Common myeloid progenitor, CD34-positive (primary cell): ENCODE results near the gene MORN1.
"Not testable (repeated sequence)": the region's sequence is repeated elsewhere in the genome, so short reads cannot be mapped to it uniquely, and the experiment has no call there.

Source experiments
- CTCF ChIA-PET: fragments of 350-600 bp; sonication (Branson Sonifier 250); formaldehyde crosslinking; loops from one replicate; lab custom pipeline; 2021; ENCODE audit warnings: antibody characterized with exemption; lab: Charles Lee
- POLR2A ChIA-PET: fragments of 350-600 bp; sonication (Branson Sonifier 250); formaldehyde crosslinking; loops from one replicate; lab custom pipeline; 2021; ENCODE audit warnings: antibody characterized with exemption; lab: Charles Lee
- DNase-seq, 3 donors: peaks; one replicate each; pipeline versions ENCODE4 v3.0.0 to v3.0.0-alpha.2; 2013
- H3K27ac ChIP-seq, 2 experiments: 1 replicate in 1 of 2; 2 replicates in 1 of 2; pipeline ENCODE4 v1.7.0; 2013; ENCODE audit warnings: inconsistent platforms in 2 of 2, low read length in 2 of 2, mild to moderate bottlenecking in 2 of 2, low read depth in 1 of 2, moderate library complexity in 1 of 2; ENCODE audit not compliant: severe bottlenecking in 2 of 2, insufficient read depth in 1 of 2, poor library complexity in 1 of 2
- H3K27me3 ChIP-seq, 5 experiments: replicated peaks in 2 of 5; 1 replicate in 3 of 5; 2 replicates in 2 of 5; pipeline versions ENCODE4 v1.6.1 to v1.7.0; 2013; ENCODE audit warnings: low read length in 4 of 5, mild to moderate bottlenecking in 2 of 5, moderate library complexity in 2 of 5, inconsistent platforms in 1 of 5; ENCODE audit not compliant: insufficient read depth in 5 of 5, control insufficient read depth in 4 of 5
- H3K36me3 ChIP-seq, 4 experiments: 1 replicate in 2 of 4; 2 replicates in 2 of 4; pipeline versions ENCODE4 v1.6.1 to v1.7.0; 2013; ENCODE audit warnings: low read length in 3 of 4, control low read depth in 1 of 4, mild to moderate bottlenecking in 1 of 4; ENCODE audit not compliant: control insufficient read depth in 4 of 4, insufficient read depth in 4 of 4
- H3K4me1 ChIP-seq, 4 experiments: 1 replicate in 3 of 4; 2 replicates in 1 of 4; pipeline versions ENCODE4 v1.6.1 to v1.7.1; 2013; ENCODE audit warnings: low read length in 3 of 4, mild to moderate bottlenecking in 3 of 4, control low read depth in 1 of 4, inconsistent platforms in 1 of 4, moderate library complexity in 1 of 4; ENCODE audit not compliant: control insufficient read depth in 4 of 4, insufficient read depth in 4 of 4; ENCODE audit errors: control extremely low read depth in 1 of 4
- H3K4me3 ChIP-seq, 7 experiments: 1 replicate in 4 of 7; 2 replicates in 3 of 7; pipeline versions ENCODE4 v1.5.1 to v1.7.0; 2013; ENCODE audit warnings: mild to moderate bottlenecking in 7 of 7, low read length in 6 of 7, moderate library complexity in 6 of 7, inconsistent platforms in 2 of 7, low read depth in 2 of 7, control low read depth in 1 of 7; ENCODE audit not compliant: insufficient read depth in 4 of 7, control insufficient read depth in 1 of 7; ENCODE audit errors: extremely low read depth in 1 of 7
- H3K9me3 ChIP-seq, 5 experiments: 1 replicate in 4 of 5; 2 replicates in 1 of 5; pipeline versions ENCODE4 v1.6.1 to v1.7.1; 2013; ENCODE audit warnings: low read length in 4 of 5, mild to moderate bottlenecking in 2 of 5, inconsistent platforms in 1 of 5, low read depth in 1 of 5, moderate library complexity in 1 of 5; ENCODE audit not compliant: control insufficient read depth in 4 of 5, insufficient read depth in 2 of 5; ENCODE audit errors: control extremely low read depth in 1 of 5
- WGBS: methylation state at CpG from one replicate; pipeline ENCODE4 v1.1.5; 2013; ENCODE audit not compliant: insufficient coverage; 5-methylcytosine and 5-hydroxymethylcytosine counted together

MORN1 gene

GRCh38 chr1:2300004-2300771 is 91.2 kb downstream of the MORN1 start:
- DNase-seq: peak in 2 of 3 donors; percentile 65 to 79
- peaks cover 2 to 30% (median 15%) of the 10 kb centered on the region in 4 experiments for H3K36me3 ChIP-seq

GRCh38 chr1:2299131-2299627 is 92.2 kb downstream of the MORN1 start:
- DNase-seq: no peak
- Histone ChIP-seq H3K36me3 (peaks cover 0 to 20% (median 10%) of the 10 kb centered on the region in 4 experiments), H3K27ac (no peak overlapping the region), H3K9me3 (no peaks in the 10 kb centered on the region), H3K27me3 (no peaks in the 10 kb centered on the region), H3K4me3 (peak overlapping the region in 1 of 7 experiments; percentile 11), H3K4me1 (peaks cover 0 to 87% (median 70%) of the 10 kb centered on the region in 4 experiments)
- CTCF ChIA-PET: interaction anchor here (1.4 to 3.7 kb wide), 4 partner anchors 9 to 16 kb away, joined by 4 to 31 read pairs (median 12); no protein-coding TSS in a partner anchor
- POLR2A ChIA-PET: interaction anchor here (0.6 to 6.7 kb wide), 9 partner anchors 9 to 244 kb away, joined by 3 to 102 read pairs (median 9); no protein-coding TSS in a partner anchor
- 83% methylated on average over 19 of the region's 24 CpGs for WGBS

More at GRCh38 chr1:2300004-2300771, 91.2 kb downstream of the MORN1 start:
- 34% methylated on average over 30 of the region's 32 CpGs for WGBS
- Histone ChIP-seq H3K27me3 (no peaks in the 10 kb centered on the region), H3K9me3 (no peaks in the 10 kb centered on the region), H3K4me1 (peaks cover 0 to 85% (median 60%) of the 10 kb centered on the region in 4 experiments), H3K4me3 (peak overlapping the region in 6 of 7 experiments; percentile 19 to 68 (median 59)), H3K27ac (peak overlapping the region; percentile 93 to 95)
- ChIA-PET POLR2A (interaction anchor here (0.6 to 6.7 kb wide), 24 partner anchors 10 to 883 kb away, joined by 3 to 102 read pairs (median 5); partner anchors contain the start of genes SKI and TNFRSF14), CTCF (interaction anchor here (0.9 to 3.7 kb wide), 7 partner anchors 10 to 65 kb away, joined by 3 to 31 read pairs (median 7); no protein-coding TSS in a partner anchor)

GRCh38 chr1:2298685-2299084 is 92.7 kb downstream of the MORN1 start:
- H3K36me3 ChIP-seq: peaks cover 0 to 15% (median 6%) of the 10 kb centered on the region in 4 experiments
- H3K27me3 ChIP-seq: no peaks in the 10 kb centered on the region
- POLR2A ChIA-PET: interaction anchor here (0.6 to 6.7 kb wide), 7 partner anchors 8 to 244 kb away, joined by 3 to 102 read pairs (median 9); no protein-coding TSS in a partner anchor

GRCh38 chr1:2297246-2298011 is 93.9 kb downstream of the MORN1 start:
- Histone ChIP-seq H3K27me3 (no peaks in the 10 kb centered on the region), H3K27ac (no peak overlapping the region), H3K9me3 (no peaks in the 10 kb centered on the region), H3K4me1 (peaks cover 0 to 93% (median 82%) of the 10 kb centered on the region in 4 experiments), H3K4me3 (no peak overlapping the region), H3K36me3 (peaks cover 0 to 6% (median 0%) of the 10 kb centered on the region in 4 experiments)
- ChIA-PET CTCF (interaction anchor here (0.6 to 3.7 kb wide), 4 partner anchors 7 to 42 kb away, joined by 3 to 31 read pairs (median 6); no protein-coding TSS in a partner anchor), POLR2A (interaction anchor here (0.6 to 6.7 kb wide), 3 partner anchors 16 to 22 kb away, joined by 3 to 95 read pairs (median 3); no protein-coding TSS in a partner anchor)
- WGBS: 96% methylated on average over 34 of the region's 35 CpGs
- no peak for DNase-seq

More at GRCh38 chr1:2298685-2299084, 92.7 kb downstream of the MORN1 start:
- H3K27ac ChIP-seq: no peak overlapping the region
- no peaks in the 10 kb centered on the region for H3K9me3 ChIP-seq
- H3K4me1 ChIP-seq: peaks cover 0 to 90% (median 75%) of the 10 kb centered on the region in 4 experiments
- DNase-seq: peak in 1 of 3 donors; percentile 30
- H3K4me3 ChIP-seq: no peak overlapping the region
- 91% methylated on average over 6 of the region's 12 CpGs for WGBS
- CTCF ChIA-PET: interaction anchor here (1.4 to 3.7 kb wide), 4 partner anchors 9 to 17 kb away, joined by 4 to 31 read pairs (median 12); no protein-coding TSS in a partner anchor

GRCh38 chr1:2296614-2297013 is 94.7 kb downstream of the MORN1 start:
- WGBS: 97% methylated on average over 18 of the region's 18 CpGs
- no peak overlapping the region for H3K4me3 ChIP-seq
- no peaks in the 10 kb centered on the region for H3K9me3 ChIP-seq
- H3K4me1 ChIP-seq: peaks cover 3 to 93% (median 82%) of the 10 kb centered on the region in 4 experiments
- no peak for DNase-seq
- ChIA-PET CTCF (no interaction called here), POLR2A (interaction anchor here (1.0 kb wide), 1 partner anchor 63 kb away, joined by 3 read pairs; no protein-coding TSS in a partner anchor)
- H3K27me3 ChIP-seq: no peaks in the 10 kb centered on the region
- H3K27ac ChIP-seq: no peak overlapping the region
- peaks cover 0 to 6% (median 0%) of the 10 kb centered on the region in 4 experiments for H3K36me3 ChIP-seq

GRCh38 chr1:2296211-2296610 is 95.1 kb downstream of the MORN1 start:
- H3K27me3 ChIP-seq, H3K27ac ChIP-seq, H3K9me3 ChIP-seq, CTCF ChIA-PET, H3K36me3 ChIP-seq, H3K4me3 ChIP-seq, DNase-seq: not testable (repeated sequence)
- peaks cover 4 to 93% (median 82%) of the 10 kb centered on the region in 4 experiments for H3K4me1 ChIP-seq
- POLR2A ChIA-PET: interaction anchor here (1.0 kb wide), 1 partner anchor 62 kb away, joined by 3 read pairs; no protein-coding TSS in a partner anchor
- 99% methylated on average over 9 of the region's 9 CpGs for WGBS
